T47D (cell line): Measurements from ENCODE around the gene GSDMA.

Source experiments
- DNase-seq, 2 experiments: peaks; one replicate each; pipeline versions ENCODE4 v3.0.0 to v3.0.0-alpha.2; 2011 to 2012; ENCODE audit warnings: low read depth in 1 of 2, low spot score in 1 of 2
- JUND ChIP-seq: IDR thresholded peaks from 2 replicates; pipeline ENCODE4 v1.6.1; 2012; ENCODE audit warnings: low read depth
- in situ Hi-C: cut with HindIII; loops from 2 replicates; pipeline ENCODE4 v1.10.0; 2016; ENCODE audit warnings: low sequenced_read_pairs, low pct_unique_long_range_greater_than_20kb

Gene GSDMA

DNA sequence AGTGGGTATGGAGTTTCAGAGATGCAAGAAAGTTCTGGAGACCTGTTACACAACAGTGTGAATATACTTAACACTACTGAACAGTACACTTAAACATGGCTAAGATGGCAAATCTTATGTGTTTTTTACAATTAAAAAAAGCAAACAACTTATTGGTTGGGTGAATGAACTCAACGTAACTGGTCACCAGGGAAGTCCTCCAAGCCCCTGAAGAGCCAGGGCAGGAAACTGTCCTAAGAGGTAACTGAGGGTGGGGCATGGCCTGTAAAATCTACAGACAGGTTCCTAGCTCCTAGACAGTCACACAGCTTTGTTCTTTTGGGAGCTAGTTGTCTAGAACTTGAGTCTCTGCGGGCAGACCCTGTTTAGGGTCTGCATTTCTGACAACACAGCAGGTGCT is 62.8 kb downstream of the GSDMA start:
- in situ Hi-C loops = no loop called here
- no peak for DNase-seq
- no peak for TF ChIP-seq JUND

DNA sequence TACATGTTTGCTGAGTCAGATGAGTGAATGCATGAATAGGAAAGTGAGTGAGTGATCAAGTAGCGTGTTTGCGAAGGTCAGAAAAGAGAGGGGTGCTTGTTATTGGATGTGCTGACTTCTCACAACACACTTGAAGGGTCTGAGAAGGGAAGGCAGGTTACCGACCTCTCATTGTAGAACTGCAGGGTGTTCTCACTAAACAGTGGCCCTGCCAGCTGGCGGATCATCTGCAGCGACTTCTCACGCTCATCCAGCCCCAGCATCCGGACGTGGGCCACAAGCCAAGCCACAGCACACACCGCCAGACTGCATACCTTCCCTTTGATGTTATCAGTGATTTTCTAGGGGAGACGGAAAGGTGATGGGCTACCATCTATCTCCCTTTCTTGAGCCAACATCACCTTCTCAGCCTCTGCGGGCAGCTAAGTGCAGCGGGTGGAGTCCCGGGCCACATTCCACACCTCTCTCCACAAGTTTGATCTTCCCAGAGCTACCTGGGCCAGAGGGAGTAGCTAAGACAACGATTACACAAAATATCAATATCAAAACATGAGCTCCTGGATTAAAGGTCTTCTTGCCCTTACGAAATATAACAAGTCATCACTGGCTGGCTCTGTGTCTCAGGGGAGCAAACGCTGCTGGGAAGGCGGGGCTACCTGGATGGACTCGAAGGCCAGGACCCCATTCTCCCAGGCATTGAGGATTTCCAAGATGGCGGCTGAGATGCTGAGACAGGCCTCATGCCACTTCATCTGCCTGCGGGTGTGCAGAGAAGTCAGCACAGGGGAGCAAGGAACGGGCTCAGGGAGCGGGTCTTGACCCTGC is 63.4 kb downstream of the GSDMA start:
- TF ChIP-seq JUND = no peak
- DNase-seq = peak in 1 of 2 experiments; percentile 69
- in situ Hi-C loops = no loop called here

DNA sequence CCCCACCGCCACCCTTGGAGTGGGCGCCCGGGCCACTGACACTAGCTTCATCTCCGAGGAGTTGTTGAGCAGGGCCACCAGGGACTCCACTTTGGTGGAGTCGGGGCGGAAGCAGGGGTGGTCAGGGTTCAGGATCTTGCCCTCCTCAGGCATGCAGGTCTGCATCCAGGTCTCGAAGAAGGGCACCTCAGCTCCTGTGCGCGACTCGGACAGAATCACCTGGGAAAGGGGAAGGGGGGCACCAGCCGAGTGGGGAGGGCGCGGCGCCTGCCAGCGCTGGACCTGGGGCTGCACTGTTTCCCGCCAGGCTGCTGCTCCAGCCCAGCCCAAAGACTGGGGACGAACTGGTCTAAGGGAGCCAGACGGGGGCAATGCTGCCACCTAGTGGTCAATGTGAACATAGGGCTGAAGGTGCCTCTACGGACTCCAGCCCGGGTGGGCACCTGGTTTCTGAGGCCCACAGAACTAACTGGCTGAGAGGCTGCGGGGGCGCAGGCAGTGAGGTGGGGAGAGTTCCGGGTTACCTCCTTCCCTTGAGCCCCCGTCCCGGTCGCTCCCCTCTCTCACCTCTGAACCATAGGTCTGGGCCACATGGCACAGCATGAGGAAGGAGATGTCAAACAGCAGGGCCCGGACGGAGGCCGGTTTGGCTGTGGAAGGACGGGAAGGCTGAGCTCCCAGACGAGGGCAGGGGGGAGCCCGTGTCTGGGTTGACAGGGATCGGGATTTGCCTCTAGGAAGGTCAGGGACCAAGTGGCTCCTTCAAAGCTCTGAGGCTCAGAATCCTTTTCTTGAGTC is 64.2 kb downstream of the GSDMA start:
- in situ Hi-C loops = no loop called here
- peak; percentile 92 to 96 for DNase-seq

More for the DNA sequence above, 64.2 kb downstream of the GSDMA start:
- no peak for TF ChIP-seq JUND
